Activated naive CD4-positive, alpha-beta T cell treated with anti-CD3 and anti-CD28 coated beads, Interleukin-2, amount 50 U/mL, for 24 hours (primary cell): ENCODE measurements around the gene SEMA5B.

Source experiments
- H3K27ac Mint-ChIP-seq: one replicate; pipeline ENCODE4 v1.8.0; 2021; ENCODE audit warnings: mild to moderate bottlenecking, mixed read lengths
- H3K27me3 Mint-ChIP-seq: one replicate; pipeline ENCODE4 v1.8.0; 2021; ENCODE audit warnings: mixed read lengths
- H3K36me3 Mint-ChIP-seq: one replicate; pipeline ENCODE4 v1.8.0; 2021; ENCODE audit warnings: mixed read lengths
- H3K4me1 Mint-ChIP-seq: one replicate; pipeline ENCODE4 v1.8.0; 2021; ENCODE audit warnings: mixed read lengths
- H3K4me3 Mint-ChIP-seq: one replicate; pipeline ENCODE4 v1.8.0; 2021; ENCODE audit warnings: mild to moderate bottlenecking, mixed read lengths
- H3K9me3 Mint-ChIP-seq: one replicate; pipeline ENCODE4 v1.8.0; 2021; ENCODE audit warnings: mixed read lengths

The SEMA5B gene

DNA sequence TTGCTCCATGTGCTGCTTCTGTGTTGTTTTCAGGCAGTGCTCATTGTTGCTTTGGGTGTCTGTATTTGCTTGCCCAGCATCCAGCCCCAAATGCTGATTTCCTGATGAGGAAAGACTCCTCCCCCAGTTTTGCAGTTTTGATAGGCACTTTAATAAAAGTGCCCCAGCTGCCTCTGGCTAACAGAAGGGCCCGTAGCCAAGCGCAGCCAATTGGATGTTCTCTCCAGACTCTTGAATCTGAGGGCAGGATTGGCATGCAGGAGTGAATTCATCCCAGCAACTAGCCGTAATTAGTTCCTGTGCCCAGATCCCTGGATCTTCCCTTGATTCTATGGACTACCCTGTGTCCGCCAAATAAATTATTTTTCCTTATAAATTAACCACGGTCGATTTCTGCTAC lies 14.8 kb upstream of the SEMA5B start:
- Mint-ChIP-seq H3K4me3 (no peak overlapping the region), H3K27ac (no peak overlapping the region), H3K9me3 (no peaks in the 10 kb centered on the region), H3K36me3 (no peaks in the 10 kb centered on the region), H3K4me1 (no peaks in the 10 kb centered on the region), H3K27me3 (peaks cover 12% of the 10 kb centered on the region)

GRCh38 chr3:123039178-123039577 lies 11.6 kb upstream of the SEMA5B start:
- H3K4me1 Mint-ChIP-seq = no peaks in the 10 kb centered on the region
- no peaks in the 10 kb centered on the region for H3K36me3 Mint-ChIP-seq
- H3K27ac Mint-ChIP-seq = no peak overlapping the region
- H3K9me3 Mint-ChIP-seq = no peaks in the 10 kb centered on the region
- peaks cover 27% of the 10 kb centered on the region for H3K27me3 Mint-ChIP-seq
- H3K4me3 Mint-ChIP-seq = no peak overlapping the region

- Mint-ChIP-seq H3K27me3 (peaks cover 29% of the 10 kb centered on the region), H3K9me3 (no peaks in the 10 kb centered on the region), H3K4me3 (no peak overlapping the region)
These were observed 11.2 kb upstream of the SEMA5B start for GRCh38 chr3:123038751-123039150.

GRCh38 chr3:123037015-123037375 lies 9.4 kb upstream of the SEMA5B start:
- Mint-ChIP-seq H3K27ac (no peak overlapping the region), H3K36me3 (no peaks in the 10 kb centered on the region), H3K27me3 (peaks cover 32% of the 10 kb centered on the region), H3K9me3 (no peaks in the 10 kb centered on the region), H3K4me1 (no peaks in the 10 kb centered on the region), H3K4me3 (no peak overlapping the region)

More at GRCh38 chr3:123038751-123039150, 11.2 kb upstream of the SEMA5B start:
- Mint-ChIP-seq H3K27ac (no peak overlapping the region), H3K36me3 (no peaks in the 10 kb centered on the region), H3K4me1 (no peaks in the 10 kb centered on the region)

GRCh38 chr3:123036352-123037014 lies 8.9 kb upstream of the SEMA5B start:
- no peaks in the 10 kb centered on the region for H3K4me1 Mint-ChIP-seq
- no peaks in the 10 kb centered on the region for H3K9me3 Mint-ChIP-seq
- H3K36me3 Mint-ChIP-seq = no peaks in the 10 kb centered on the region
- no peak overlapping the region for H3K4me3 Mint-ChIP-seq
- no peak overlapping the region for H3K27ac Mint-ChIP-seq
- H3K27me3 Mint-ChIP-seq = peaks cover 32% of the 10 kb centered on the region

DNA sequence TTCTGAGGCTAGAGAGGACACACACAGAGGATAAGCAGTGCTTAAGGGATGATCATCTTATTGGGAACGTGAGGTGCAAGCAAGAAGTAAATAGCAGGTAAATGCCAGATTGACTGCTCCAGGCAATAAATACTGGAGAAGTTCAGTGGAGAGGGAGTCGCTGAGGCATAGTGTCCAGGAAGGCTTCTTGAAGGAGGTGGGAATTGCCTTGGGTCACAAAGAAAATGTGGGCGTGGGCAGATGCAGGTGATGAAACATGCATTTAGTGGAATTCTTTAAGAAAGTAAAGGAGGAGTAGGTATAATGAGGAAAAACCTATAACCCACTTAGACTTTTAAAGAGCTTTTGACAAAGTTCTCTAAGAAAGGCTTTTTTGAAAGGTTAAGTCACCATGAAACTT lies 7.4 kb upstream of the SEMA5B start:
- Mint-ChIP-seq H3K36me3 (no peaks in the 10 kb centered on the region), H3K27ac (no peak overlapping the region), H3K27me3 (peaks cover 30% of the 10 kb centered on the region)

DNA sequence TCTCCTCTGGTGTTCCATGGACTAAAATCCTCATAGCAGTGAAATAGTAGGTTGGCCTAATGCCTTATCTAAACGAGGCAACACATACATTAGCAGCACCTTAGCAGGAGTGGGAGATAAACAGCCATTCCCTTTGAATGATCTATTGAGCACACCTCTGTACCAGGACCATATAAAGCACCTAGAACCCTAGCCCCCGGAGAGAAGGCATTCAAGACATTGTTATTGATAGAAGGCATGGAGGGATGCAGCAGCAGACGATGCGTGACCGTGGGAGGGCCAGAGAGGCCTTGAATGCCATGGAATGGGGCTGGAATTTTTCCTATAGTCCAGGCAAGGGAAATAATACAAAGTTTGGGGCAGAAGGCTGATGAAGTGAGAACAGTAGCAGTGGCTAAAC lies 6.6 kb upstream of the SEMA5B start:
- H3K4me1 Mint-ChIP-seq = no peaks in the 10 kb centered on the region
- H3K27me3 Mint-ChIP-seq = peaks cover 35% of the 10 kb centered on the region
- no peaks in the 10 kb centered on the region for H3K36me3 Mint-ChIP-seq
- no peak overlapping the region for H3K27ac Mint-ChIP-seq
- H3K9me3 Mint-ChIP-seq = no peaks in the 10 kb centered on the region
- H3K4me3 Mint-ChIP-seq = no peak overlapping the region

More for the DNA sequence above, 7.4 kb upstream of the SEMA5B start:
- Mint-ChIP-seq H3K4me3 (no peak overlapping the region), H3K4me1 (no peaks in the 10 kb centered on the region), H3K9me3 (no peaks in the 10 kb centered on the region)

DNA sequence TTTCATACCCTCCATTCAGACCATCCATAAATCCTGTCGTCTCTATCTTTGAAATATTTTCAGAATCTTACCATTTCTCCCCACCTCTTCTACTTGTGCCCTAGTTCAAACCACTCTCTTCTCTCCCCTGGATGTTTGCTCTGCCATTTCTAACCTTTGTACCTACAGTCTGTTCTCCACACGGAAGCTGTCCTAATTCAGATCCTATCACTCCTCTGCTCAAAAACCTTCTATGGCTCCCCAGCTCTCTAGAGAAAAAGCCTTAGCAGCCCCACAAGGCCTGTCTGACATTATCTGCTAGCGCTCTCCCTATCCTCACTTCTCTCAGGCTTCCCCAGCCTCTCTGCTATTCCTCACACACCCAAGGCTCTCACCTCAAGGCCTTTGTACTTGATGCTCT lies 4.5 kb upstream of the SEMA5B start:
- H3K4me3 Mint-ChIP-seq = no peak overlapping the region
- no peaks in the 10 kb centered on the region for H3K9me3 Mint-ChIP-seq
- no peak overlapping the region for H3K27ac Mint-ChIP-seq
- peaks cover 7% of the 10 kb centered on the region for H3K4me1 Mint-ChIP-seq
- H3K27me3 Mint-ChIP-seq = peaks cover 41% of the 10 kb centered on the region
- H3K36me3 Mint-ChIP-seq = no peaks in the 10 kb centered on the region

GRCh38 chr3:123031051-123031450 lies 3.5 kb upstream of the SEMA5B start:
- Mint-ChIP-seq H3K4me3 (no peak overlapping the region), H3K27me3 (peaks cover 41% of the 10 kb centered on the region), H3K9me3 (no peaks in the 10 kb centered on the region), H3K27ac (no peak overlapping the region), H3K36me3 (no peaks in the 10 kb centered on the region), H3K4me1 (peaks cover 8% of the 10 kb centered on the region)

GRCh38 chr3:123028233-123028828 lies 768 bp upstream of the SEMA5B start:
- Mint-ChIP-seq H3K4me3 (peak overlapping the region; percentile 83), H3K27me3 (peaks cover 44% of the 10 kb centered on the region), H3K9me3 (no peaks in the 10 kb centered on the region), H3K4me1 (peaks cover 11% of the 10 kb centered on the region), H3K36me3 (no peaks in the 10 kb centered on the region), H3K27ac (peak overlapping the region; percentile 15)

DNA sequence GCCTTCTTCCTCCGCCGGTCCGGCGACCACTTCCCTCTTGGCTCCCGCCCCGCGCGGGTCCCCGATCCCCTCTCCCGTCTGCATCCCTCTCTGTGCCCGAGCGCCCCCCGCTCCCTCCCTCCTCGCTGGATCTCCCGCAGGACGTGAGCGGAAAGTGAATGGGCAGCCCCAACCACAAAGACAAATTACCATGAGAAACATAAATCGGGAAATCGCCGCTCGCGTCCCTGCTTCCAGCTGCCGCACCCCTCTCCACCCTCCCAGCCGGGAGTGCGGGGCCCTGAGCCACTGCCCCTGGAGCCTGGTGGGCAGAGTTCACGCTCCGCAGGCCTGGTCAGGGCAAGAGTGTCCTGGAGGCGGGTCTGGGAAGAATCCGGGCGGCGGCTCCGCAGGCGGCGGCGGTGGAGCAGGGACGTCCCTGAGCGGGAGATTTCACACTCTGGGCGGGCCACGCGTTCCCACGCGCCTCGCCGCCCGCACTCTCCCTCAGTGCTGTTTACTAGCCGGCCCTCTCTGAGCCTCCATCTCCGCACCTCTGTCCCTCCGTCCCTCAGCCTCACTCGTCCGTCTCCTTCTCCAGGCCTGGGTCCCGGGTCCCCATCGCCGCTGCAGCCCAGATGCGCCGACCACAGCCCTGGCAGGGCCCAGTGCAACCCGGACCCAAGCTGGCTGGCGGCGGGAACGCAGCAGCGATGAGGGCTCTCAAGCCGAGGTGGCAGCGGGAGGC lies 835 bp downstream of the SEMA5B start:
- peaks cover 11% of the 10 kb centered on the region for H3K4me1 Mint-ChIP-seq
- no peaks in the 10 kb centered on the region for H3K9me3 Mint-ChIP-seq
- H3K36me3 Mint-ChIP-seq = no peaks in the 10 kb centered on the region
- H3K4me3 Mint-ChIP-seq = peak overlapping the region; percentile 77
- peaks cover 46% of the 10 kb centered on the region for H3K27me3 Mint-ChIP-seq
- no peak overlapping the region for H3K27ac Mint-ChIP-seq

- peak overlapping the region; percentile 43 for H3K4me3 Mint-ChIP-seq
- no peaks in the 10 kb centered on the region for H3K9me3 Mint-ChIP-seq
- H3K4me1 Mint-ChIP-seq = peaks cover 11% of the 10 kb centered on the region
- H3K27me3 Mint-ChIP-seq = peaks cover 46% of the 10 kb centered on the region
- H3K36me3 Mint-ChIP-seq = no peaks in the 10 kb centered on the region
- H3K27ac Mint-ChIP-seq = no peak overlapping the region
These were observed 1.7 kb downstream of the SEMA5B start for GRCh38 chr3:123025642-123026521.

GRCh38 chr3:123024056-123024455 lies 3.5 kb downstream of the SEMA5B start:
- no peaks in the 10 kb centered on the region for H3K36me3 Mint-ChIP-seq
- peaks cover 11% of the 10 kb centered on the region for H3K4me1 Mint-ChIP-seq
- H3K27ac Mint-ChIP-seq = no peak overlapping the region
- H3K9me3 Mint-ChIP-seq = no peaks in the 10 kb centered on the region
- H3K4me3 Mint-ChIP-seq = no peak overlapping the region
- H3K27me3 Mint-ChIP-seq = peaks cover 43% of the 10 kb centered on the region

GRCh38 chr3:123021996-123022510 lies 5.5 kb downstream of the SEMA5B start:
- Mint-ChIP-seq H3K4me3 (no peak overlapping the region), H3K9me3 (no peaks in the 10 kb centered on the region), H3K27me3 (peaks cover 38% of the 10 kb centered on the region), H3K36me3 (no peaks in the 10 kb centered on the region), H3K27ac (no peak overlapping the region), H3K4me1 (peaks cover 4% of the 10 kb centered on the region)

DNA sequence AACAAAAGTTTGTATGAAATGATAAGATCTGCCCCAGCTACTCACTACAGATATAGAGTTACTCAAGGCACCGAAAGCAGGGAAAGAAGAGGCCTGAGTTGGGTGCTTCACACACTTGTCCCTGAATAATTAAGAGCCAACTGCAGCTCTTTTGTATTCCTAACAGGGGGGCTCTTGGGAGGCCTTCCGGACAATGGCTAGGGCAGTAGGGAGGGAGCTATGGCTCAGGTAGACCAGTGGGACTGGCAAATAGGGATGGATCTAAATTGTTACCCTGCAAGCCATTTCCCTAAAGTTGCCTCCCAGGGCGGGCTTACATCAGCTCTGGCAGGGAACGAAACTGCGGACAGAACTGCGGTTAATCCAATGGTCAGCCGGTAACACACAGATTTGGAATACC lies 6.2 kb downstream of the SEMA5B start:
- H3K27me3 Mint-ChIP-seq = peaks cover 36% of the 10 kb centered on the region
- H3K9me3 Mint-ChIP-seq = no peaks in the 10 kb centered on the region
- H3K4me1 Mint-ChIP-seq = peaks cover 4% of the 10 kb centered on the region
- H3K36me3 Mint-ChIP-seq = no peaks in the 10 kb centered on the region
- H3K4me3 Mint-ChIP-seq = no peak overlapping the region
- H3K27ac Mint-ChIP-seq = no peak overlapping the region
